Mammary epithelial cell (primary cell): ENCODE results near the gene ZNF888.

ENCODE experiments used
- CTCF ChIP-seq, 2 donors: IDR thresholded peaks in 1 of 2; conservative IDR thresholded peaks in 1 of 2; 2 replicates each; pipeline ENCODE4 v1.5.1; 2011 to 2012; ENCODE audit warnings: inconsistent platforms in 2 of 2, low read length in 2 of 2, mild to moderate bottlenecking in 2 of 2, control low read depth in 1 of 2, low read depth in 1 of 2; ENCODE audit not compliant: insufficient read depth in 1 of 2; ENCODE audit errors: extremely low read depth in 1 of 2
- EZH2 ChIP-seq: IDR thresholded peaks from 2 replicates; pipeline ENCODE4 v1.6.1; 2012; ENCODE audit warnings: low read length, inconsistent platforms, borderline replicate concordance

GRCh38 chr19:52923778-52924593 lies 758 bp upstream of the ZNF888 start:
- TF ChIP-seq CTCF (conservative IDR thresholded peaks at IDR 0.05 in 1 of 2, IDR thresholded peaks at IDR 0.05 in 1 of 2; ENCODE audit: extremely low read depth in 1 of 2, insufficient read depth in 1 of 2, low read depth in 1 of 2, low read length in 2 of 2) (no peak), EZH2 (no peak)
